H1 (cell line): ENCODE measurements around the gene MACF1. TPM values are rescaled to one million over a fixed set of nuclear protein-coding genes. Genes with fewer than 3 reads are reported as not detected.

Source experiments
- CHD2 ChIP-seq: IDR thresholded peaks from 2 replicates; pipeline ENCODE4 v1.6.1; 2012; ENCODE audit warnings: low read length, improper control_type of control experiment
- KDM5A ChIP-seq: fragments of 200-600 bp; IDR thresholded peaks from 2 replicates; pipeline ENCODE4 v1.7.1; 2012; ENCODE audit warnings: mild to moderate bottlenecking, low read length, inconsistent platforms, mixed read lengths
- SIN3A ChIP-seq, 2 experiments: IDR thresholded peaks in 1 of 2; conservative IDR thresholded peaks in 1 of 2; 2 replicates each; pipeline ENCODE4 v1.6.1; 2011 to 2012; ENCODE audit warnings: low read length in 2 of 2, improper control_type of control experiment in 1 of 2, low read depth in 1 of 2, mild to moderate bottlenecking in 1 of 2
- YY1 ChIP-seq: IDR thresholded peaks from 2 replicates; pipeline ENCODE4 v1.6.1; 2011; ENCODE audit warnings: low read depth, mild to moderate bottlenecking, low read length
- polyA plus RNA-seq, 7 experiments: library from polyadenylated mRNA; depleted of rRNA in 3 of 7; stranded (reverse) in 5 of 7; unstranded in 2 of 7; fragments of >200 nt in 5 of 7; fragments of 200-250 nt in 2 of 7; gene quantifications; 1 replicate in 5 of 7; 2 replicates in 1 of 7; 4 replicates in 1 of 7; pipeline versions ENCODE4 v1.2.1 to v1.2.3, GENCODE V29; 2011 to 2013; ENCODE audit warnings: missing spikeins in 2 of 7, mixed read lengths in 2 of 7
- total RNA-seq: library from RNA; stranded (reverse); fragmentation: NEBNext Ultra II Directional; extraction: Animal tissue kit (Norgen Biotek cat#: 25700); gene quantifications from 2 replicates; pipeline ENCODE4 v1.2.1, GENCODE V29; 2021

The MACF1 gene
- total and polyA plus RNA-seq, 2 of the 8 experiments (the other 6 are each of a cell fraction or from before 2014, with no cell fraction given): 59.8 to 285 TPM

DNA sequence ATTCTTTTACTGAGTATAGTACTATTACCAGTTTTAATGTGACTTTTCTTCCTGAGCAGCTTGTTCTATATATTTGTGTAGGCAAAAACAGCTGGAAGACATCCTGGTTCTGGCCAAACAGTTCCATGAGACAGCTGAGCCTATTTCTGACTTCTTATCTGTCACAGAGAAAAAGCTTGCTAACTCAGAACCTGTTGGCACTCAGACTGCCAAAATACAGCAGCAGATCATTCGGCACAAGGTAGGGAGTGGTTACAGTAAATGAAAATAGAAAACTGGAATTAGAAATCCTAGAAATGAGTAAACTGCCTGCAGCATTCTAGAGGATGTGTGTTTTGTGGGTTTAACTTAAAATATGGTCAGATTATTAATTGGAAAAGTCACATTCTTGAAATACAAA is 222.9 kb downstream of the MACF1 start (continued):
- TF ChIP-seq KDM5A (no peak), YY1 (no peak), SIN3A (conservative IDR thresholded peaks at IDR 0.05 in 1 of 2, IDR thresholded peaks at IDR 0.05 in 1 of 2; ENCODE audit: low read depth in 1 of 2, low read length in 2 of 2) (no peak), CHD2 (no peak)
